Ishikawa (cell line): Measurements from ENCODE around the gene COL18A1.
A peak's percentile ranks its signal among the peaks of the same experiment; 100 is the strongest.

Experiments used
- CEBPB ChIP-seq: IDR thresholded peaks from 2 replicates; pipeline ENCODE4 v1.6.1; 2012
- CREB1 ChIP-seq: IDR thresholded peaks from 2 replicates; pipeline ENCODE4 v1.6.1; 2012; ENCODE audit warnings: low read depth
- EGR1 ChIP-seq: IDR thresholded peaks from 2 replicates; pipeline ENCODE4 v1.6.1; 2012
- EP300 ChIP-seq: IDR thresholded peaks from 2 replicates; pipeline ENCODE4 v1.6.1; 2012; ENCODE audit warnings: borderline replicate concordance
- FOXM1 ChIP-seq: IDR thresholded peaks from 2 replicates; pipeline ENCODE4 v1.6.1; 2012; ENCODE audit warnings: low read depth, borderline replicate concordance
- NFIC ChIP-seq: IDR thresholded peaks from 2 replicates; pipeline ENCODE4 v1.6.1; 2012
- RAD21 ChIP-seq: IDR thresholded peaks from 2 replicates; pipeline ENCODE4 v1.6.1; 2012; ENCODE audit warnings: low read depth
- TAF1 ChIP-seq: IDR thresholded peaks from 2 replicates; pipeline ENCODE4 v1.6.1; 2012; ENCODE audit warnings: low read depth, mild to moderate bottlenecking
- TCF12 ChIP-seq: IDR thresholded peaks from 2 replicates; pipeline ENCODE4 v1.6.1; 2012; ENCODE audit warnings: low read depth
- TEAD4 ChIP-seq: IDR thresholded peaks from 2 replicates; pipeline ENCODE4 v1.6.1; 2012
- YY1 ChIP-seq: IDR thresholded peaks from 2 replicates; pipeline ENCODE4 v1.6.1; 2012; ENCODE audit warnings: low read depth
- ZBTB7A ChIP-seq: IDR thresholded peaks from 2 replicates; pipeline ENCODE4 v1.6.1; 2012; ENCODE audit warnings: low read depth
- TF ChIP-seq, protein P1 (sequence below): IDR thresholded peaks from 2 replicates; pipeline ENCODE4 v1.6.1; 2012
- TF ChIP-seq, protein P2 (sequence below): IDR thresholded peaks from 2 replicates; pipeline ENCODE4 v1.6.1; 2012; ENCODE audit warnings: low read depth, mild to moderate bottlenecking
- TF ChIP-seq, protein P3 (sequence below): IDR thresholded peaks from 2 replicates; pipeline ENCODE4 v1.6.1; 2012

COL18A1 gene

DNA sequence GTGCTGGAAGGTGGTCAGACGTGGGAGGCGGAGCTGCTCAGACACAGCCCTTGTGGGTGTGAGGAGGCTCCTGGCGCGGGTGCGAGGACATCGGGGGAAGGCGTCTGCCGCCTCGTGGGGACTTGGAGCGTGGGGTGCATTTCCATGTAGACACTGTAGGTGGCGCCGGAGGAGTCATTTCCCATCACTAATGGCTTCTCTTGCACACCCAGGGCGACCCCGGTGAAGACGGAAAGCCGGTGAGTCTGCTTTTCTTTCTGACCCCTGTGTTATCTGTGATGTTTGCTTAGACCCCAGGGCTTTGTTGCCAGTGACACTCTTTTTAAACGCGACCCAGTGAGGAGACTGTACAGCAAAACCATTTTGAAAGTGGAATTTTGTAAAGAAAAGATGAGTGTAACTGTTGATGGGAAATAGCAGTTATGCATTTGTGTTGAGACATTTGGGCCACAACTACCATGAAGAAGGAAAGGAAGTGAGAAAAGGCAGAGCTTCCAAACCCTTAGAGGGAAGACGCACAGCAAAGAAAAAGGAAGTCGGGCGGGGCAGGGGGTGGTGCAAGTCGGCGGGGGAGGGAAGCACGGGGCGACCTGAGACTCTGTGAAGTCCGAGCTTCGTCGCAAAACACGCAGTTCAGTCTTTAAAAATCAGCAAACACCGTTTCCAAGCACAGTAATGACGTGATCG is 73.3 kb downstream of the COL18A1 start:
- TF ChIP-seq CEBPB = no peak
- 0 out of 2 replicates have a peak, but pooled peaks have one; percentile 34 for TF ChIP-seq YY1
- peak; percentile 59 for TF ChIP-seq RAD21
- TF ChIP-seq NFIC = no peak

DNA sequence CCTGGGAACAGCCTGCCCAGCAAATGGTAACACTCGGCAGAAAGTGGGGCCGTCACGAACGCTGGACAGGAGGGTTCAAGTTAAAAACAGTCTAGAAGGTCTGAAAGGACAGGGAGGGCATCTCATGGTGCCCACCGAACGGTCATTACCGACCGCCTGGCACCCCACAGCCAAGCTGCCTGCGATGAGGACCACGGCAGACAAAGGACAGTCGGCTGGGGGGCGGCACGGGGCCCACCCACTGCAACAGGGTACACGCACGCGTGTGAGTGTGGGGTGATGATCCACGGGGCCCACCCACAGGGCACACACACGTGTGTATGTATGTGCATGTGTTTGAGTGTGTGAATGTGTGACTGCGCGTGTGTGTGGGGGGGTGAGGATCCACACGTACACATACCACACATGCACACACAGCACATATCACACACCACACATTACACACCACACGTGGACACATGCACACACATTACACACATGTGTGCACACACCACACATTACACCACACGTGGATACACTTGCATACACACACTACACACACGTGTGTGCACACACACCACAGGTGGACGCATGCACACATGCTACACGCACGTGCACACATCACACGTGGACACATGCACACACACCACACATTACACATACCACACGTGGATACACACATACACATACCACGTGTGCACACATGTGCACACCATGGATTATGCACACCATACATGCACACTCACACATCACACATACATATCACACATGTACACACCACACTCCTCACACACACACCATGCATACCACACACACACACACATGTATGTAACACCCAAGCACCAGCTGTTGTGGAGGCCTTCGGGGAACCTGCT is 74.1 kb downstream of the COL18A1 start:
- TF ChIP-seq CREB1 (no peak), FOXM1 (no peak)
- TF ChIP-seq, protein P1, sequence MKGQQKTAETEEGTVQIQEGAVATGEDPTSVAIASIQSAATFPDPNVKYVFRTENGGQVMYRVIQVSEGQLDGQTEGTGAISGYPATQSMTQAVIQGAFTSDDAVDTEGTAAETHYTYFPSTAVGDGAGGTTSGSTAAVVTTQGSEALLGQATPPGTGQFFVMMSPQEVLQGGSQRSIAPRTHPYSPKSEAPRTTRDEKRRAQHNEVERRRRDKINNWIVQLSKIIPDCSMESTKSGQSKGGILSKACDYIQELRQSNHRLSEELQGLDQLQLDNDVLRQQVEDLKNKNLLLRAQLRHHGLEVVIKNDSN = no peak

DNA sequence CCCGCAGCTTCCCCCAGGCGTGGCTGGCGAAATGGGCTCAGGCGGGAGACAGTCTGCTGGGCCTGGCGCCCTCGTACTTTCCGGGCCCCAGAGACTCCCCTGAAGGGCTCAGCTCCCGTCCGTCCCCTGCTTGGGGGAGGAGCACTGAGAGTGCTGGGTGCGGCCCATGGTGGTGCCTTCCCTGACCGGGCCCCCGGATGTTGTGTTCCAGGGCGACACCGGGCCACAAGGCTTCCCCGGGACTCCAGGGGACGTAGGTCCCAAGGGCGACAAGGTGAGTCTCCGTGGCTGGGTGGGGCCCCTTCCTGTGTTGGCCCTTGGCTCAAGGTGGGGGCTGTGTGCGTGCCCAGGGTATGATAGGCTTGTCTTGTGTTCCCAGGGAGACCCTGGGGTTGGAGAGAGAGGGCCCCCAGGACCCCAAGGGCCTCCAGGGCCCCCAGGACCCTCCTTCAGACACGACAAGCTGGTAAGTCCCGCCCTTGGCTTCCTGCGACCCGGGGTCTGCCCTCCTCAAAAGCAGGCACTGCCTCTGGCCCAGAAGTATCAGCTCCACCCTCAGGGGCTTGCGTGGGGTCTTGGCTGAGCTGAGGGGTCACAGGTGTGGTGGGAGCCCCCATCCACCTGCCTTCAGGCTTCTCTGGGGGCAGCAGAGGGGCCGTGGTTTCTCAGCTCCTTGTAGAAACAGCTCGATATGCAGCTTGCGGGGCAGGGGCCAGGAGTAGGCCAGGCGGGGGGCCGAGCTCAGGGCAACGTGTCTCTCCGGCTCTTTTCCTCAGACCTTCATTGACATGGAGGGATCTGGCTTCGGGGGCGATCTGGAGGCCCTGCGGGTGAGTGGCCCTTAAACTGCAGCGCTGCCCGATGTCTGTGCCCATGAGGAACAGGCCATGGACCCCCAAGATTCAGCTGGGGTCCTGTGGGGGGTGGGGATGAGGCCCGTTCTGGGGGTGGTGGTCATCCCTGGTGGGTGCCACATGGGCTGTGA is 75.0 kb downstream of the COL18A1 start:
- TF ChIP-seq, protein P2, sequence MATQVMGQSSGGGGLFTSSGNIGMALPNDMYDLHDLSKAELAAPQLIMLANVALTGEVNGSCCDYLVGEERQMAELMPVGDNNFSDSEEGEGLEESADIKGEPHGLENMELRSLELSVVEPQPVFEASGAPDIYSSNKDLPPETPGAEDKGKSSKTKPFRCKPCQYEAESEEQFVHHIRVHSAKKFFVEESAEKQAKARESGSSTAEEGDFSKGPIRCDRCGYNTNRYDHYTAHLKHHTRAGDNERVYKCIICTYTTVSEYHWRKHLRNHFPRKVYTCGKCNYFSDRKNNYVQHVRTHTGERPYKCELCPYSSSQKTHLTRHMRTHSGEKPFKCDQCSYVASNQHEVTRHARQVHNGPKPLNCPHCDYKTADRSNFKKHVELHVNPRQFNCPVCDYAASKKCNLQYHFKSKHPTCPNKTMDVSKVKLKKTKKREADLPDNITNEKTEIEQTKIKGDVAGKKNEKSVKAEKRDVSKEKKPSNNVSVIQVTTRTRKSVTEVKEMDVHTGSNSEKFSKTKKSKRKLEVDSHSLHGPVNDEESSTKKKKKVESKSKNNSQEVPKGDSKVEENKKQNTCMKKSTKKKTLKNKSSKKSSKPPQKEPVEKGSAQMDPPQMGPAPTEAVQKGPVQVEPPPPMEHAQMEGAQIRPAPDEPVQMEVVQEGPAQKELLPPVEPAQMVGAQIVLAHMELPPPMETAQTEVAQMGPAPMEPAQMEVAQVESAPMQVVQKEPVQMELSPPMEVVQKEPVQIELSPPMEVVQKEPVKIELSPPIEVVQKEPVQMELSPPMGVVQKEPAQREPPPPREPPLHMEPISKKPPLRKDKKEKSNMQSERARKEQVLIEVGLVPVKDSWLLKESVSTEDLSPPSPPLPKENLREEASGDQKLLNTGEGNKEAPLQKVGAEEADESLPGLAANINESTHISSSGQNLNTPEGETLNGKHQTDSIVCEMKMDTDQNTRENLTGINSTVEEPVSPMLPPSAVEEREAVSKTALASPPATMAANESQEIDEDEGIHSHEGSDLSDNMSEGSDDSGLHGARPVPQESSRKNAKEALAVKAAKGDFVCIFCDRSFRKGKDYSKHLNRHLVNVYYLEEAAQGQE = no peak
- TF ChIP-seq TEAD4 = no peak
- TF ChIP-seq, protein P1 = no peak
- TF ChIP-seq TAF1 = no peak
- TF ChIP-seq, protein P3, sequence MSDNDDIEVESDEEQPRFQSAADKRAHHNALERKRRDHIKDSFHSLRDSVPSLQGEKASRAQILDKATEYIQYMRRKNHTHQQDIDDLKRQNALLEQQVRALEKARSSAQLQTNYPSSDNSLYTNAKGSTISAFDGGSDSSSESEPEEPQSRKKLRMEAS = no peak
- no peak for TF ChIP-seq CEBPB
- TF ChIP-seq EGR1 = no peak
- no peak for TF ChIP-seq EP300
- no peak for TF ChIP-seq TCF12
- TF ChIP-seq YY1 = no peak
- TF ChIP-seq RAD21 = no peak
- no peak for TF ChIP-seq NFIC
- TF ChIP-seq CREB1 = no peak
- no peak for TF ChIP-seq FOXM1
- no peak for TF ChIP-seq ZBTB7A

DNA sequence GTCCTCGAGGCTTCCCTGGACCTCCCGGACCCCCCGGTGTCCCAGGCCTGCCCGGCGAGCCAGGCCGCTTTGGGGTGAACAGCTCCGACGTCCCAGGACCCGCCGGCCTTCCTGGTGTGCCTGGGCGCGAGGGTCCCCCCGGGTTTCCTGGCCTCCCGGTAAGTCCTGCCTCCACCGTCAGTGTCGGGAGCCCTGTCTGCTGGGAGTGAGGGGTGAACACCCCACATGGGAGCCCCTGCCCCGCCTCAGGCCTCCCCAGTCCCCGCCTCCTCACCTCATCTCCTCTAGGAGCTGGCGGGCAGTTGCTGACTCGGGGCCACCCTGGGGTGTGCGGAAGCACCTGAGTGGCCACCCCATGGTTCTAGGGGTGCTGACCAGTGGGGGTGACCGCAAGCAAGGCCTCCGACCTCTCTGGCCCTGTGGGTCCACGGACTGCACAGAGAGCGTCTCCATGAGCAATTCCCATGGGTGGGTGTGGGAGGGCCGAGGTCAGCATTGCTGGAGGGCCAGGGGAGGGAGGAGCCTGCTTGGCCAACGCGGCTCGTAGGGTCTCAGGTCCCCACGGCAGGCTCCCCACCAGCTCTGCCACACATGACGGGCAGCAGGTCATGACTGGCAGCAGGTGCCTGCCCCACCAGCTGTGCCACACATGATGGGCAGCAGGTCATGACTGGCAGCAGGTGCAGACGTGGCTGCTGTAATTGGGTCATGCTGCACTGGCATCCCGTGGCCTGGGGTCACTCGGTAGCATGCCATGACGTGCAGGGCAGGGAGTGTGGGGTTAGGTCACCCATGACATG is 75.9 kb downstream of the COL18A1 start:
- no peak for TF ChIP-seq RAD21
- TF ChIP-seq CEBPB = no peak
- TF ChIP-seq CREB1 = no peak
- no peak for TF ChIP-seq TEAD4
- no peak for TF ChIP-seq TCF12

DNA sequence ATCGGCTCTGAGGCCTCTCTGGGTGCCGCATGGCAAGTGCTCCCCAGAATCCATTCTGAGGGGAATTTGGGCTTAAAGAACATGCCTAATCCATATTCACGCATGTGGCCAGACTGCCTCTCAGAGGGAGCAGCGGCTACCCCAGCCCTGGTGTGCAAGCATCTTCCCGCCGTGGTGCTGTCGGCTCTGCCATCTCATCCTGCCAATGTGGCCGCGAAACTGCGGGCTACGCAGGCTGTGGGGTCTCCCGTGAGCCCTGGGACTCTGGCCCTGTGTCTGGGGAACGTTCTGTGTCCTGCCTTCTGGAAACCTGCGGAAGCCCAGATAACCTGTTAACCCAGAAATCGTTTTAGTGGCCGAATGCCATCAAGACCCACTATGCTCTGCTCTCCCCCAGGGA is 76.6 kb downstream of the COL18A1 start:
- TF ChIP-seq EP300 = no peak
- TF ChIP-seq EGR1 = no peak
- TF ChIP-seq RAD21 = no peak

DNA sequence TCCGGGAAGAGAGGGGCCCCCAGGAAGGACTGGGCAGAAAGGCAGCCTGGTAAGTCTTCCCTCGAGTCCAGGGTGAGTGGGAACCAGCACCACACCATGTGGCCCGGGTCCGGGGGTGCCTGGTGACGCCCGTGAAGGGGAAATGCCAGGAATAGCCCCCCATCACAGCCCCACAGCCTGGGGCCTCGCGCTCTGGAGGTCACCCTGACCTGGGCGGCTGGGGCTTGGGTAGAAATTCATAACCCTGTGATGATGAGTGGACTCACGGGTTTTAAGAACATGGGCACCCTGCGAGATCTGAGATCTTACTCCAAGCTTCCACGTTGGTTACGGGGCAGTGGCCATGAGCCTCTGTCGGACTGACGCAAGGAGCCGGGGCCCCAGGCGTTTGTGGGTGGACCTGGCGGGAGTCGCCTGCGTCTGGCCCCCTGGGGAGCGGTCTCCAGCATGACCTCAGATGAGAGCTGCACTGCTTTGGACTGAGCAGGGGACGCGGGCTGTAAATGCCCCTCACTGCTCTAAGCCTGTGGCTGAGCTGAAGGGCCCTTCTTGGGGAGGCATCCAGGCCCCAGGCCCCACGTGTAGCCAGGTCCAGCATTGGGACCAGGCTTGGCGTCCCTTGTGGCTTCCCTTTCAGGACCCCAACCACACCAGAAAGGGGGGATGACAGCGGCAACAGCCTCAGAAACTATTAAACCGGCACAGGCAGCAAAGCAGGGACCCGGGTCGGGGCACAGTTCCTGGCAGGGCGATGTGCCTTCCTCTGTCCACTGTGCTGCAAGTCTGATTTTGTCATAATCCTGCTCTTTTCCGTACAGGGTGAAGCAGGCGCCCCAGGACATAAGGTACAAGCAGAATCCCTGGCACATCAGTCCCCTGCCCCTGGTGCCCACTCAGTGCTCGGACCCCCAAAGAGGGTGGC is 77.3 kb downstream of the COL18A1 start:
- no peak for TF ChIP-seq ZBTB7A
- no peak for TF ChIP-seq TCF12
- no peak for TF ChIP-seq CEBPB
